DND-41 (cell line): ENCODE measurements around the gene MTSS2.

Experiments
- ATAC-seq: fragments of 200-7000 bp; cut with Tn5 transposase; 3 replicates; pipeline ENCODE4 v1.9.1; 2021; ENCODE audit warnings: low read depth; ENCODE audit not compliant: insufficient read depth
- DNase-seq: peaks from one replicate; pipeline ENCODE4 v3.0.0-alpha.2; 2020
- H2AFZ ChIP-seq: 2 replicates; pipeline ENCODE4 v1.6.0; 2012; ENCODE audit warnings: low read depth, low read length
- H3K27ac ChIP-seq: 2 replicates; pipeline ENCODE4 v1.5.1; 2012; ENCODE audit warnings: low read length, inconsistent platforms
- H3K27me3 ChIP-seq: fragments of 200-600 bp; sonication (generic); 2 replicates; pipeline ENCODE4 v1.6.0; 2012; ENCODE audit warnings: low read length, mild to moderate bottlenecking, inconsistent platforms; ENCODE audit not compliant: insufficient read depth, poor library complexity
- H3K36me3 ChIP-seq: 2 replicates; pipeline ENCODE4 v1.5.1; 2012; ENCODE audit warnings: low read length, inconsistent platforms; ENCODE audit not compliant: insufficient read depth
- H3K4me1 ChIP-seq: 2 replicates; pipeline ENCODE4 v1.5.1; 2012; ENCODE audit warnings: mild to moderate bottlenecking, low read length; ENCODE audit not compliant: insufficient read depth
- H3K4me2 ChIP-seq: 2 replicates; pipeline ENCODE4 v1.6.0; 2012; ENCODE audit warnings: mild to moderate bottlenecking, moderate library complexity, low read length, inconsistent platforms; ENCODE audit not compliant: insufficient read depth
- H3K4me3 ChIP-seq, 2 experiments: fragments of 200-600 bp in 1 of 2; shearing (Covaris generic) in 1 of 2; 2 replicates each; pipeline ENCODE4 v1.5.1; 2012 to 2016; ENCODE audit warnings: inconsistent platforms in 2 of 2, low read length in 2 of 2, mild to moderate bottlenecking in 2 of 2, low read depth in 1 of 2, moderate library complexity in 1 of 2
- H3K79me2 ChIP-seq: 2 replicates; pipeline ENCODE4 v1.6.0; 2012; ENCODE audit warnings: low read length, inconsistent platforms; ENCODE audit not compliant: insufficient read depth
- H3K9ac ChIP-seq: 2 replicates; pipeline ENCODE4 v1.6.0; 2012; ENCODE audit warnings: low read depth, mild to moderate bottlenecking, inconsistent platforms, low read length, moderate library complexity
- H3K9me3 ChIP-seq: 2 replicates; pipeline ENCODE4 v1.5.1; 2012; ENCODE audit warnings: low read length, moderate library complexity, mild to moderate bottlenecking, inconsistent platforms; ENCODE audit not compliant: insufficient read depth, severe bottlenecking
- H4K20me1 ChIP-seq: 2 replicates; pipeline ENCODE4 v1.6.0; 2012; ENCODE audit warnings: low read length; ENCODE audit not compliant: insufficient read depth
- CTCF ChIP-seq: IDR thresholded peaks from 2 replicates; pipeline ENCODE4 v1.5.1; 2012; ENCODE audit warnings: borderline replicate concordance, low read length, moderate library complexity, mild to moderate bottlenecking; ENCODE audit not compliant: poor library complexity, severe bottlenecking; ENCODE audit errors: extremely low read depth
- EZH2 ChIP-seq: IDR thresholded peaks from 3 replicates; pipeline ENCODE4 v1.6.1; 2012; ENCODE audit warnings: borderline replicate concordance, low read depth, mild to moderate bottlenecking, moderate library complexity, low read length, inconsistent platforms; ENCODE audit not compliant: severe bottlenecking

MTSS2 gene

GRCh38 chr16:70689970-70690891, 4.4 kb upstream of the MTSS2 start:
- no peaks in the 10 kb centered on the region for H3K27me3 ChIP-seq
- H3K9me3 ChIP-seq = no peaks in the 10 kb centered on the region
- 0 out of 2 replicates have a peak, but pooled peaks cover 1% of the 10 kb centered on the region for H3K79me2 ChIP-seq
- no peak for DNase-seq
- no peak for TF ChIP-seq EZH2
- no peak for TF ChIP-seq CTCF
- no peak overlapping the region for H3K9ac ChIP-seq
- H3K36me3 ChIP-seq = peaks cover 18% of the 10 kb centered on the region; the same call in 1 of the 2 replicates
- H3K4me3 ChIP-seq = no peak overlapping the region
- ATAC-seq = no peak
- peaks cover 8% of the 10 kb centered on the region; the same call in 1 of the 2 replicates for H4K20me1 ChIP-seq
- H3K27ac ChIP-seq = no peak overlapping the region
- peaks cover 9% of the 10 kb centered on the region for H3K4me1 ChIP-seq
- H2AFZ ChIP-seq = no peak overlapping the region
- no peak overlapping the region for H3K4me2 ChIP-seq

GRCh38 chr16:70689035-70689969, 3.4 kb upstream of the MTSS2 start:
- Histone ChIP-seq H4K20me1 (peaks cover 14% of the 10 kb centered on the region; the same call in 1 of the 2 replicates), H3K27ac (no peak overlapping the region), H3K4me3 (no peak overlapping the region), H3K79me2 (peaks cover 10% of the 10 kb centered on the region), H3K4me2 (no peak overlapping the region), H3K9me3 (no peaks in the 10 kb centered on the region), H3K36me3 (peaks cover 10% of the 10 kb centered on the region; the same call in 1 of the 2 replicates), H3K9ac (no peak overlapping the region), H3K27me3 (no peaks in the 10 kb centered on the region), H2AFZ (no peak overlapping the region), H3K4me1 (peaks cover 18% of the 10 kb centered on the region)
- ATAC-seq (no peak), DNase-seq (peak; percentile 21)
- TF ChIP-seq EZH2 = no peak
- no peak for TF ChIP-seq CTCF

GRCh38 chr16:70688246-70688742, 2.4 kb upstream of the MTSS2 start:
- Histone ChIP-seq H3K27ac (no peak overlapping the region), H3K9ac (no peak overlapping the region), H3K4me1 (peaks cover 22% of the 10 kb centered on the region), H4K20me1 (peaks cover 22% of the 10 kb centered on the region), H3K27me3 (no peaks in the 10 kb centered on the region), H2AFZ (no peak overlapping the region), H3K4me2 (no peak overlapping the region), H3K9me3 (no peaks in the 10 kb centered on the region), H3K4me3 (no peak overlapping the region), H3K36me3 (peaks cover 7% of the 10 kb centered on the region; the same call in 1 of the 2 replicates), H3K79me2 (peaks cover 17% of the 10 kb centered on the region)
- no peak for DNase-seq
- TF ChIP-seq EZH2 = no peak
- no peak for ATAC-seq
